ENCODE data around the gene APOB. TPM values are rescaled to one million over a fixed set of nuclear protein-coding genes. Genes with fewer than 3 reads are reported as not detected.

Gene APOB
- polyA plus RNA-seq, 2 of the 4 experiments (the other 2 are of a cell fraction): under 0.01 TPM; not detected in 1

GRCh38 chr2:21026479-21027282, 17.2 kb downstream of the APOB start:
- H3K27ac ChIP-seq: no peak overlapping the region
- H3K9me3 ChIP-seq: no peaks in the 10 kb centered on the region
- no peaks in the 10 kb centered on the region for H3K4me1 ChIP-seq
- TF ChIP-seq PHF8 (IDR thresholded peaks at IDR 0.05; ENCODE audit: borderline replicate concordance, low read depth) (no peak), HEYL (CRISPR knock-in tag; IDR thresholded peaks at IDR 0.05) (no peak), FOSB (CRISPR knock-in tag; IDR thresholded peaks at IDR 0.05) (no peak), GATA3 (IDR thresholded peaks at IDR 0.05; ENCODE audit: borderline replicate concordance) (no peak), HOXB5 (CRISPR knock-in tag; IDR thresholded peaks at IDR 0.05) (no peak), HMGXB4 (CRISPR knock-in tag; IDR thresholded peaks at IDR 0.05; ENCODE audit: borderline replicate concordance) (no peak), TP53 (CRISPR knock-in tag; IDR thresholded peaks at IDR 0.05) (no peak), ZNF302 (CRISPR knock-in tag; IDR thresholded peaks at IDR 0.05) (no peak), CEBPB (IDR thresholded peaks at IDR 0.05) (no peak), ZSCAN20 (CRISPR knock-in tag; IDR thresholded peaks at IDR 0.05) (no peak), MAX (IDR thresholded peaks at IDR 0.05) (no peak)
- ChIA-PET POLR2A (no interaction called here), CTCF (interaction anchor here (0.7 to 5.9 kb wide), 18 partner anchors 10 to 846 kb away, joined by 3 to 52 read pairs (median 4); no protein-coding TSS in a partner anchor)
- FAIRE-seq (no peak), ATAC-seq (no peak), DNase-seq (ENCODE audit: low read depth in 1 of 2, low spot score in 1 of 2) (no peak)
- no peak overlapping the region for H3K4me3 ChIP-seq
- no peak overlapping the region for H3K4me2 ChIP-seq

GRCh38 chr2:21025690-21026478, 18.0 kb downstream of the APOB start:
- H3K4me2 ChIP-seq: no peak overlapping the region
- DNase-seq (ENCODE audit: low read depth in 1 of 2, low spot score in 1 of 2) (no peak), FAIRE-seq (no peak), ATAC-seq (no peak)
- no peak overlapping the region for H3K27ac ChIP-seq
- WGBS (ENCODE audit: missing lambda C conversion rate): 16% methylated on average over 11 of the region's 11 CpGs
- no peak overlapping the region for H3K4me3 ChIP-seq
- no peaks in the 10 kb centered on the region for H3K4me1 ChIP-seq
- ChIA-PET CTCF (interaction anchor here (0.7 to 5.9 kb wide), 11 partner anchors 9 to 369 kb away, joined by 3 to 52 read pairs (median 5); partner anchors contain the start of gene GDF7), POLR2A (no interaction called here)
- TF ChIP-seq CBX2 (IDR thresholded peaks at IDR 0.05; ENCODE audit: borderline replicate concordance, low read depth) (no peak), MAFK (IDR thresholded peaks at IDR 0.05; ENCODE audit: partially characterized antibody) (no peak), PHF8 (IDR thresholded peaks at IDR 0.05; ENCODE audit: borderline replicate concordance, low read depth) (no peak), ZFP36 (IDR thresholded peaks at IDR 0.05; ENCODE audit: borderline replicate concordance, partially characterized antibody) (no peak), TFCP2L1 (CRISPR knock-in tag; IDR thresholded peaks at IDR 0.05) (no peak), CTCF (IDR thresholded peaks at IDR 0.05) (no peak), ESRRA (IDR thresholded peaks at IDR 0.05; ENCODE audit: borderline replicate concordance, low read length) (no peak), HEYL (CRISPR knock-in tag; IDR thresholded peaks at IDR 0.05) (no peak), ATOH8 (CRISPR knock-in tag; IDR thresholded peaks at IDR 0.05; ENCODE audit: low read depth) (no peak), CBX8 (IDR thresholded peaks at IDR 0.05) (no peak)
- TF ChIP-seq, protein P1, sequence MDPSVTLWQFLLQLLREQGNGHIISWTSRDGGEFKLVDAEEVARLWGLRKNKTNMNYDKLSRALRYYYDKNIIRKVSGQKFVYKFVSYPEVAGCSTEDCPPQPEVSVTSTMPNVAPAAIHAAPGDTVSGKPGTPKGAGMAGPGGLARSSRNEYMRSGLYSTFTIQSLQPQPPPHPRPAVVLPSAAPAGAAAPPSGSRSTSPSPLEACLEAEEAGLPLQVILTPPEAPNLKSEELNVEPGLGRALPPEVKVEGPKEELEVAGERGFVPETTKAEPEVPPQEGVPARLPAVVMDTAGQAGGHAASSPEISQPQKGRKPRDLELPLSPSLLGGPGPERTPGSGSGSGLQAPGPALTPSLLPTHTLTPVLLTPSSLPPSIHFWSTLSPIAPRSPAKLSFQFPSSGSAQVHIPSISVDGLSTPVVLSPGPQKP (IDR thresholded peaks at IDR 0.05; ENCODE audit: low read depth, low read length): no peak
- no peaks in the 10 kb centered on the region for H3K9me3 ChIP-seq

Data from A549 (cell line).